ENCODE data around the gene CASP2. TPM values are rescaled to one million over a fixed set of nuclear protein-coding genes. Genes with fewer than 3 reads are reported as not detected.

CASP2 gene
- total and polyA plus RNA-seq, 4 donors, result 7.7 to 40.0 (median 23.3) TPM

DNA sequence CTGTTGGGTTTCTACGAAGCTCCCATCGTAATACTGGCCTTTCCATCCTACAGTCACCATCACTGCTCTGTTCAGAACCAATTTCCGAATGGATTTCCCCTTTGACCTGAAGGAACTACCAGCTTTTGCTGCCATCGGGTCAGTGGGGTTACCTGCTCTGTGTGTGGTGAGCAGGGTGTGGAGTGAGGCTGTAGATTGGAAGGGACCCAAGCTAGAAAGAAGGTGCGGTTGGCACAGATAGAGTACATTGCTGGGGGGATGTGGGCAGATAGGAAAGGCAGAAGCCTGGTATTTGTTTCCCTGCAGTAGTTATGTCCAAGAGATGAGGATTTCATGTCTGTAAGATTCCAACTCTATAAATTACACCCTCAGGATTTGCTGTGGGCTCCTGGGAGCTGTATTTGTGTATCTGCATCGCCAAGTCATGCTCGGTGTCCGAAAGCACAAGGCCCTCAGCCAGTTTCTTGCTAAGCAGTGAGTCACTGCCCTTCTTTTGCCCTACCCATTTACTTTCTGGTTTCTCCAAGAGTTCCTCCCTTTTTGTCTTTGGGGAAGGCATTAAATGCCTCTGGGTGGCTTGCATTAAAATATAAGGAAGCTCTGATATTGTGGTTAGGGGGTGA lies 43.1 kb downstream of the CASP2 start:
- no peaks in the 10 kb centered on the region for H3K27me3 ChIP-seq (ENCODE audit: control insufficient read depth in 3 of 3, insufficient read depth in 3 of 3, low read length in 2 of 3)
- TF ChIP-seq, protein P1, sequence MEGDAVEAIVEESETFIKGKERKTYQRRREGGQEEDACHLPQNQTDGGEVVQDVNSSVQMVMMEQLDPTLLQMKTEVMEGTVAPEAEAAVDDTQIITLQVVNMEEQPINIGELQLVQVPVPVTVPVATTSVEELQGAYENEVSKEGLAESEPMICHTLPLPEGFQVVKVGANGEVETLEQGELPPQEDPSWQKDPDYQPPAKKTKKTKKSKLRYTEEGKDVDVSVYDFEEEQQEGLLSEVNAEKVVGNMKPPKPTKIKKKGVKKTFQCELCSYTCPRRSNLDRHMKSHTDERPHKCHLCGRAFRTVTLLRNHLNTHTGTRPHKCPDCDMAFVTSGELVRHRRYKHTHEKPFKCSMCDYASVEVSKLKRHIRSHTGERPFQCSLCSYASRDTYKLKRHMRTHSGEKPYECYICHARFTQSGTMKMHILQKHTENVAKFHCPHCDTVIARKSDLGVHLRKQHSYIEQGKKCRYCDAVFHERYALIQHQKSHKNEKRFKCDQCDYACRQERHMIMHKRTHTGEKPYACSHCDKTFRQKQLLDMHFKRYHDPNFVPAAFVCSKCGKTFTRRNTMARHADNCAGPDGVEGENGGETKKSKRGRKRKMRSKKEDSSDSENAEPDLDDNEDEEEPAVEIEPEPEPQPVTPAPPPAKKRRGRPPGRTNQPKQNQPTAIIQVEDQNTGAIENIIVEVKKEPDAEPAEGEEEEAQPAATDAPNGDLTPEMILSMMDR (IDR thresholded peaks at IDR 0.05; ENCODE audit: control extremely low read depth, extremely low read depth), result no peak
- no peak overlapping the region for H3K4me3 ChIP-seq
- no peaks in the 10 kb centered on the region for H3K4me1 ChIP-seq (ENCODE audit: control insufficient read depth in 5 of 5, insufficient read depth in 5 of 5, low read length in 5 of 5)
- ATAC-seq (ENCODE audit: insufficient read depth, low FRiP score) (peak; percentile 34), DNase-seq (no peak)
- 81 to 83% methylated on average over 8 of the region's 8 CpGs for whole genome bisulfite sequencing, 2 donors
- H3K36me3 ChIP-seq (ENCODE audit: control insufficient read depth in 4 of 4, insufficient read depth in 4 of 4, low read length in 4 of 4), result no peaks in the 10 kb centered on the region
- H3K27ac ChIP-seq (ENCODE audit: low read depth in 1 of 2, low read length in 1 of 2), result no peak overlapping the region
- peaks cover 0 to under 1% (median 0%) of the 10 kb centered on the region in 4 donors for H3K9me3 ChIP-seq (ENCODE audit: control insufficient read depth in 4 of 4, insufficient read depth in 3 of 4, low read length in 3 of 4)
- H3K9ac ChIP-seq (ENCODE audit: insufficient read depth in 1 of 2, low read length in 2 of 2), result no peak overlapping the region

DNA sequence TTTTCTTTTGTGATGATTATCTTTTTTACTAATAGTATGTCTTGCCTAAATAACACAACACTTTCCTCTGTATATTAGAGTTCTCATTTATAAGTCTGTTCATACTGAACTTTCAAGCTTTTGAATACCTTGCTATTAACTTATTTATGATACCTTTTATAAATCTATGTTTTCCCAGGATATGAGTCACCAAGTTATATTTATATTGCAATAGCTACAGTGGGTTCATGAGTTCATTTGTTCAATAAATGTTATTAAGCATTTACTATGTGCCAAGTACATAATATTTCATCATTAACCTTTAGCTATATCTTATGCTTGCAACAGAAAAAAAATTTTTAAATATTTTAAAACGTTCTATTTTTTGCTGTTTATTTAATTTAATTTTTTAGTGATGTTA lies 46.1 kb downstream of the CASP2 start:
- WGBS, 2 donors, result 45 to 69% methylated on average over 1 of the region's 1 CpG
- ATAC-seq (ENCODE audit: insufficient read depth, low FRiP score) (no peak), DNase-seq (no peak)
- Histone ChIP-seq H3K36me3 (ENCODE audit: control insufficient read depth in 4 of 4, insufficient read depth in 4 of 4, low read length in 4 of 4) (no peaks in the 10 kb centered on the region), H3K27me3 (ENCODE audit: control insufficient read depth in 3 of 3, insufficient read depth in 3 of 3, low read length in 2 of 3) (no peaks in the 10 kb centered on the region), H3K4me1 (ENCODE audit: control insufficient read depth in 5 of 5, insufficient read depth in 5 of 5, low read length in 5 of 5) (no peaks in the 10 kb centered on the region), H3K9me3 (ENCODE audit: control insufficient read depth in 4 of 4, insufficient read depth in 3 of 4, low read length in 3 of 4) (no peaks in the 10 kb centered on the region), H3K4me3 (no peak overlapping the region), H3K27ac (ENCODE audit: low read depth in 1 of 2, low read length in 1 of 2) (no peak overlapping the region), H3K9ac (ENCODE audit: insufficient read depth in 1 of 2, low read length in 2 of 2) (no peak overlapping the region)
- TF ChIP-seq, protein P1 (IDR thresholded peaks at IDR 0.05; ENCODE audit: control extremely low read depth, extremely low read depth), result no peak

DNA sequence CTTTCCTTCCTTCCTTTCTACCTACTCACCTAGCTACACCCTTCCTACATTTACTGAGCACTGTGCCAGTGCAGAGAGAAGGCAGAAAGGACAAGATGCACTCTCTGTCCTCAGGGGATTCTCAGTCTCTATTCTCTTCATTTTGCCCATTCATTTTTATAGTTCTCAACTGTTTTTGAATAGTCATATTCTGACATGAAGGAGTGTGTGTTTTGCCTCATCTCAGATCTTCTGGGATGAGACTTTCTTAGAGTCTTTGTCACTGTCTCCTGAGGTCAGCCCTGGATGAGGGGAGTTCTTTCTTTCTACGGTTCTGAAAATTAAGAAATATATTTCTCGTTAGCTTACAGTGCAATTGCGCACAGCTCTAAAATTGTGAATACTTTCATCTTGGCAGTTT lies 49.1 kb downstream of the CASP2 start:
- Histone ChIP-seq H3K9me3 (ENCODE audit: control insufficient read depth in 4 of 4, insufficient read depth in 3 of 4, low read length in 3 of 4) (peaks cover 0 to 3% (median 0%) of the 10 kb centered on the region in 4 donors), H3K36me3 (ENCODE audit: control insufficient read depth in 4 of 4, insufficient read depth in 4 of 4, low read length in 4 of 4) (no peaks in the 10 kb centered on the region), H3K4me3 (no peak overlapping the region), H3K9ac (ENCODE audit: insufficient read depth in 1 of 2, low read length in 2 of 2) (no peak overlapping the region), H3K27ac (ENCODE audit: low read depth in 1 of 2, low read length in 1 of 2) (no peak overlapping the region), H3K4me1 (ENCODE audit: control insufficient read depth in 5 of 5, insufficient read depth in 5 of 5, low read length in 5 of 5) (no peaks in the 10 kb centered on the region), H3K27me3 (ENCODE audit: control insufficient read depth in 3 of 3, insufficient read depth in 3 of 3, low read length in 2 of 3) (peaks cover 0 to 6% (median 0%) of the 10 kb centered on the region in 3 donors)
- TF ChIP-seq, protein P1 (IDR thresholded peaks at IDR 0.05; ENCODE audit: control extremely low read depth, extremely low read depth), result no peak
- WGBS, 2 donors, result 82 to 84% methylated on average over 3 of the region's 3 CpGs
- no peak for ATAC-seq (ENCODE audit: insufficient read depth, low FRiP score)
- DNase-seq, result no peak

DNA sequence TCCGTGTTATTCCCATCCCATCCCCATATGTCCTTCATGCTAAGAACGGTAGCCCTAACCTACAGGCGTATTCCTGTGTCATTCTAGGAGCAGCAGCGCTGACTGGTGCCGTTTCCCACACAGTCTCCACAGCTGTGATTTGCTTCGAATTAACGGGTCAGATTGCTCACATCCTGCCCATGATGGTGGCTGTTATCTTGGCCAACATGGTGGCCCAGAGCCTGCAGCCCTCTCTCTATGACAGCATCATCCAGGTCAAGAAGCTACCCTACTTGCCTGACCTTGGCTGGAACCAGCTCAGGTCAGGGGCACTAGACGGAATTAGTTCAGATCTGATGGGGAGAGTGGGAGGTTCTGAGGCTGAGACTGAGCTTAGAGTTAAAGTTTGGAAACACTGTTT lies 53.7 kb downstream of the CASP2 start:
- no peak overlapping the region for H3K9ac ChIP-seq (ENCODE audit: insufficient read depth in 1 of 2, low read length in 2 of 2)
- peaks cover 0 to 15% (median 4%) of the 10 kb centered on the region in 3 donors for H3K27me3 ChIP-seq (ENCODE audit: control insufficient read depth in 3 of 3, insufficient read depth in 3 of 3, low read length in 2 of 3)
- no peak for ATAC-seq (ENCODE audit: insufficient read depth, low FRiP score)
- H3K27ac ChIP-seq (ENCODE audit: low read depth in 1 of 2, low read length in 1 of 2), result no peak overlapping the region
- H3K4me1 ChIP-seq (ENCODE audit: control insufficient read depth in 5 of 5, insufficient read depth in 5 of 5, low read length in 5 of 5), result peaks cover 0 to 4% (median 0%) of the 10 kb centered on the region in 5 donors
- H3K4me3 ChIP-seq, result peak overlapping the region; percentile 5
- WGBS, 2 donors, result 92 to 95% methylated on average over 8 of the region's 8 CpGs
- H3K36me3 ChIP-seq (ENCODE audit: control insufficient read depth in 4 of 4, insufficient read depth in 4 of 4, low read length in 4 of 4), result no peaks in the 10 kb centered on the region
- no peak for DNase-seq
- TF ChIP-seq, protein P1 (IDR thresholded peaks at IDR 0.05; ENCODE audit: control extremely low read depth, extremely low read depth), result no peak
- peaks cover 0 to 3% (median 0%) of the 10 kb centered on the region in 4 donors for H3K9me3 ChIP-seq (ENCODE audit: control insufficient read depth in 4 of 4, insufficient read depth in 3 of 4, low read length in 3 of 4)
